ENCODE results near the gene CCM2.

Gene CCM2

DNA sequence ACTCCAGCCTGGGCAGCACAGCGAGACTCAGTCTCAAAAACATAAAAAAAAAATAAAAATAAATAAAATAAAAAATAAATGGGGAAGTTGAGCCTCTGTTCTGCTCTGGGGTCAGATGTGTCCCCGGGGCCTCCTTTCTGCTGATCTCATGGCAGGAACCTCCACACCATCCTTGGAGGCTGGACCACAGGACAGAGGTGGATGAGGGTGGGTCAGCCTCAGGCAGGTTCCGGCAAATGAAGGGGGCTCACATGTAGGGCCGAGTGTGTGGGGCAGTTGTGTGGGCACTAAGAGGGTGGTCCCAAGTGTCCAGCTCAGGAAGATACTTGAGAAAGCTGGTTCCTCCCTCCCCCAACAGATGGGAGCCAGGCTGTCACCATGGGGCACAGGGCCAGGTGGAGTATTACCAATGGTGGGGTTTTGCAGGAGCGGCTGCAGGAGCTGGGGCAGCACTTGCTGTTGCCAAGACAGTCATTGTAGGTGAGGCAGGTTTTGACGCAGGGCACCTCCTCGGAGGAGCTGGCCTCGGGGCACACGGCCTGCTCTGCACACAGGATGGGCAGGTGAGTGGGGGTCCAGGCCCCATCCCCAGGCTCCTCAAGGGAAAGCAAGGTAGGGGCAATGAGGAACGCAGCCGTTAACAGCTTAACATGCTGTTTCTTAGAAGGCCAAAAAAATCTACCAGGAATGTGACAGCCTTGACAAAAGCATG is 125.3 kb downstream of the CCM2 start:
- DNase-seq (no peak), ATAC-seq (no peak)

All from stimulated activated naive CD8-positive, alpha-beta T cell treated with anti-CD3 and anti-CD28 coated beads, Interleukin-15, Interleukin-2, amounts not matched to agents 100 U/mL and 50 U/mL, for 24 hours (primary cell).